ENCODE data around the gene TRPV3.
"Not testable (repeated sequence)": the region's sequence is repeated elsewhere in the genome, so short reads cannot be mapped to it uniquely, and the experiment has no call there.

TRPV3 gene

DNA sequence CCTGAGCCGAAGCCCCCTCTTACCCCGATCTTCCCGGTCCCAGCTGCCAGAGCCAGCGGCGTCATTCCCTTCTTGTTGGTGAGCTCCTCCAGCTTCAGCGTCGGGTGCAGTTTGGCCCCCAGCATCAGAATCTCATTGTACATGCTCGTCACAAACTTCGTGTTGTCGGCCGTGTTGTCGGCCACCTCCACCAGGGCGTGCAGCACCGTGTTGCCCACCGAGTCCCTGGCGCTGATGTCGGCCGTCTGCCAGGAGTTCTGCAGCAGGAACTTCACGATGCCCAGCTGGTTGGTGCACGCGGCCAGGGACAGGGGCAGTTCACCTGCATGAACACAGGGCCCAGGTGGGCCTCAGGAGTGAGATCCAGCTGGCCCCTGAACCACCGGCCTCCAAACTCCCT, 32.2 kb upstream of the TRPV3 start:
- no peak overlapping the region for H3K4me3 ChIP-seq (ENCODE audit: insufficient read length, low read depth)
- H3K36me3 ChIP-seq (ENCODE audit: insufficient read depth, insufficient read length, low read length) = peaks cover 69% of the 10 kb centered on the region
- H3K4me1 ChIP-seq (ENCODE audit: insufficient read depth, insufficient read length) = no peaks in the 10 kb centered on the region

DNA sequence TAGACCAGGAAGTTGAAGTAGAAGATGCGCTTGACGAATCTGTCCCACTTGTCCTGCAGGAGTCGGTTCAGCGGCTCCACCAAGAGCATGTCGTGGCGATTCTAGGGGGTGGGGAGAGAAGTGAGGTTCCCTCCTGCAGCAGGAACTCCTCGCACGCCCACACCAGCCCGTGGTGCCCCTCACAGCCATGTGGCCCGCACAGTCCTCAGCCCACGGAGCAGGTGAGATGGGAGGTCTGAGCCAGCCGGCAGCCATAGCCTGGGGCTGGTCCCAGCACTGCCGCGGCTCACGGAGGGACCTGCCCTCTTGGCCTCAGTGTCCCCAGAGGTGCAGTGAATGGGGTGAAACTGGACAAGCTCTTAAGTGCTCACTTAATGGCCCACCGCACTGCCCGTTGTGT, 28.2 kb upstream of the TRPV3 start:
- Histone ChIP-seq H3K9me3 (ENCODE audit: insufficient read depth, low read length) (no peaks in the 10 kb centered on the region), H3K9ac (ENCODE audit: insufficient read length, low read depth) (no peak overlapping the region), H3K36me3 (ENCODE audit: insufficient read depth, insufficient read length, low read length) (peaks cover 65% of the 10 kb centered on the region), H3K4me1 (ENCODE audit: insufficient read depth, insufficient read length) (no peaks in the 10 kb centered on the region), H3K27me3 (ENCODE audit: insufficient read depth, insufficient read length) (no peaks in the 10 kb centered on the region), H3K4me3 (ENCODE audit: insufficient read length, low read depth) (no peak overlapping the region)
- no peak for TF ChIP-seq SUZ12 (IDR thresholded peaks at IDR 0.05; ENCODE audit: extremely low read depth, insufficient read depth, insufficient read length)
- TF ChIP-seq YY1 (IDR thresholded peaks at IDR 0.05; ENCODE audit: insufficient read depth, insufficient read length) = no peak
- DNase-seq (ENCODE audit: low read depth, low spot score) = no peak

More for the DNA sequence above, 32.2 kb upstream of the TRPV3 start:
- Histone ChIP-seq H3K9ac (ENCODE audit: insufficient read length, low read depth) (no peak overlapping the region), H3K27me3 (ENCODE audit: insufficient read depth, insufficient read length) (no peaks in the 10 kb centered on the region), H3K9me3 (ENCODE audit: insufficient read depth, low read length) (no peaks in the 10 kb centered on the region)
- no peak for DNase-seq (ENCODE audit: low read depth, low spot score)
- no peak for TF ChIP-seq ZNF274 (IDR thresholded peaks at IDR 0.05; ENCODE audit: low read depth, low read length)
- TF ChIP-seq SUZ12 (IDR thresholded peaks at IDR 0.05; ENCODE audit: extremely low read depth, insufficient read depth, insufficient read length) = no peak
- no peak for TF ChIP-seq YY1 (IDR thresholded peaks at IDR 0.05; ENCODE audit: insufficient read depth, insufficient read length)

DNA sequence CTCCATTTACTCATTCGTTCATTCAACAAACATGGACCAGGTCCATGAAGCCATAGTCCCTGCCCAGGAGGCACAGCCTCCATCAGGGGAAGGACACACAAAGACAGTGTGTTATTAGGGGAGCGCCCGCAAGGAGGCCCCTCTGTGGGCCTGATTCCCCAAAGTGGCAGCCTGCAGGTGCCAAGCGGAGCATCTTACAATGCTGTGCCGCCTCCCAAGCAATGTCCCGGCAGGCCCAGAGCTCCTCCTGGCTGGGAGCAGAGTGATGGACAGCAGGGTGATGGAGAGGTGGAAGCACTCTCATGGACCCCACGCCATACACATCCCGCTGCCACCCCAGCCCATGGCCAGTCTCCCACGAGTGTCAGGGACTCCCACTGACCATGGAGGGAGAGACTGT, 25.8 kb upstream of the TRPV3 start:
- peaks cover 60% of the 10 kb centered on the region for H3K36me3 ChIP-seq (ENCODE audit: insufficient read depth, insufficient read length, low read length)
- no peak overlapping the region for H3K4me3 ChIP-seq (ENCODE audit: insufficient read length, low read depth)
- no peaks in the 10 kb centered on the region for H3K4me1 ChIP-seq (ENCODE audit: insufficient read depth, insufficient read length)
- TF ChIP-seq SUZ12 (IDR thresholded peaks at IDR 0.05; ENCODE audit: extremely low read depth, insufficient read depth, insufficient read length) (no peak), YY1 (IDR thresholded peaks at IDR 0.05; ENCODE audit: insufficient read depth, insufficient read length) (no peak), ZNF274 (IDR thresholded peaks at IDR 0.05; ENCODE audit: low read depth, low read length) (no peak)
- no peaks in the 10 kb centered on the region for H3K9me3 ChIP-seq (ENCODE audit: insufficient read depth, low read length)
- DNase-seq (ENCODE audit: low read depth, low spot score) = no peak
- no peaks in the 10 kb centered on the region for H3K27me3 ChIP-seq (ENCODE audit: insufficient read depth, insufficient read length)
- H3K9ac ChIP-seq (ENCODE audit: insufficient read length, low read depth) = no peak overlapping the region

DNA sequence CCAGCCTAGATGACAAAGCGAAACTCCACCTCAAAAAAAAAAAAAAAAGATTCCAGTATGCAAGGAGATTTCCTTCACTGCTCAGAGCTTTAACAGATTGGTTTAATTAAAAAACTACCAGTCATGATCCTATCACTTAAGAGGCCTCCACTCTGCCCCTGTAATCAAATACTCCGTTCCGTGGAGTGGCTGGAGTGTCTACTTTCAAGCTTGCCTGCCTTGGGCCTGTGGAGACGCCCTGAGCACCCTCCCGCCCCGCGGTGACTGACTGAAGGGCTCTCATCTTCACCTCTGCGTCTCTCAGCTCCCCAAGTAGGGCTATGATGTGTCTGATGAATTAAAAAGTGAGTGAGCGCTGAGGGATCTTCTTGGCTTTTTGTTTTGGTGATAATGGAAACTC, 25.3 kb upstream of the TRPV3 start:
- H3K4me1 ChIP-seq (ENCODE audit: insufficient read depth, insufficient read length) = no peaks in the 10 kb centered on the region
- DNase-seq (ENCODE audit: low read depth, low spot score) = no peak
- H3K4me3 ChIP-seq (ENCODE audit: insufficient read length, low read depth) = no peak overlapping the region
- H3K9ac ChIP-seq (ENCODE audit: insufficient read length, low read depth) = no peak overlapping the region
- peaks cover 57% of the 10 kb centered on the region for H3K36me3 ChIP-seq (ENCODE audit: insufficient read depth, insufficient read length, low read length)
- TF ChIP-seq ZNF274 (IDR thresholded peaks at IDR 0.05; ENCODE audit: low read depth, low read length) = no peak
- TF ChIP-seq SUZ12 (IDR thresholded peaks at IDR 0.05; ENCODE audit: extremely low read depth, insufficient read depth, insufficient read length) = no peak
- TF ChIP-seq YY1 (IDR thresholded peaks at IDR 0.05; ENCODE audit: insufficient read depth, insufficient read length) = no peak
- H3K27me3 ChIP-seq (ENCODE audit: insufficient read depth, insufficient read length) = no peaks in the 10 kb centered on the region
- H3K9me3 ChIP-seq (ENCODE audit: insufficient read depth, low read length) = no peaks in the 10 kb centered on the region

DNA sequence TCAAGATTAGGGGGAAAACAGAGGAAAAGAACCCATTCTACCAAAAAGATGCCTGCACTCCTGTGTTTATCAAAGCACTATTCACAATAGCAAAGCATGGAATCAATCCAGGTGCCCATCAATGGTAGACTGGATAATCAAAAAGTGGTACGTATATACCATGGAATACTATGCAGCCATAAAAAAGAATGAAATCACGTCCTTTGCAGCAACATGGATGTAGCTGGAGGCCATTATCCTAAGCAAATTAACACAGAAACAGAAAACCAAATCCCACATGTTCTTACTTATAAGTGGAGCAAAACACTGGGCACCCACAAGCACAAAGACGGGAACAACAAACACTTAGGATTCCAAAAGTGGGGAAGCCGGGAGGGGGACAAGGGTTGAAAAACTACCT, 21.1 kb upstream of the TRPV3 start:
- H3K36me3 ChIP-seq (ENCODE audit: insufficient read depth, insufficient read length, low read length) = peaks cover 47% of the 10 kb centered on the region
- not testable (repeated sequence) for H3K9ac ChIP-seq (ENCODE audit: insufficient read length, low read depth); H3K4me3 ChIP-seq (ENCODE audit: insufficient read length, low read depth); H3K4me1 ChIP-seq (ENCODE audit: insufficient read depth, insufficient read length); H3K27me3 ChIP-seq (ENCODE audit: insufficient read depth, insufficient read length); DNase-seq (ENCODE audit: low read depth, low spot score); H3K9me3 ChIP-seq (ENCODE audit: insufficient read depth, low read length)

DNA sequence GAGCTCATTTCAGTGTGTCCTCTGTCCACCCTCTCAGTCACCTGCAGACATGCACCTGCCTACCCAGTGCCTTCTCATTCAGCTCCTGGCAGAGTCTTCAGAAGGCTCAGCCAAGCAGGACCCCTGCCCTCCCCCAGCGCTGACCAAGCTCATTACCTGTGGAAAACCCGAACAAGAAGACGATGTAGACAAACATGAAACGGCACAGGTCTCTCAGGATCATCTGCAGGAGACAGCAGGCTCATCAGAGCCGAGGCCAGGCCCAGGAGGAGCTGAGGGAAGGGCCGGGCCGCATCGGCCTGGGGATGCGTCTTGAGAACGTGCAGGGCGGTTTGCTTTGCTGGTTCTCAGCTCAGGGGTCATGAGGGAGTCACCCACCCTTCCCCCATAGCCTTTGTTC, 19.4 kb upstream of the TRPV3 start:
- DNase-seq (ENCODE audit: low read depth, low spot score) = no peak
- no peak for TF ChIP-seq SUZ12 (IDR thresholded peaks at IDR 0.05; ENCODE audit: extremely low read depth, insufficient read depth, insufficient read length)
- TF ChIP-seq ZNF274 (IDR thresholded peaks at IDR 0.05; ENCODE audit: low read depth, low read length) = no peak
- TF ChIP-seq YY1 (IDR thresholded peaks at IDR 0.05; ENCODE audit: insufficient read depth, insufficient read length) = no peak
- Histone ChIP-seq H3K9me3 (ENCODE audit: insufficient read depth, low read length) (no peaks in the 10 kb centered on the region), H3K36me3 (ENCODE audit: insufficient read depth, insufficient read length, low read length) (peaks cover 49% of the 10 kb centered on the region), H3K4me3 (ENCODE audit: insufficient read length, low read depth) (no peak overlapping the region), H3K27me3 (ENCODE audit: insufficient read depth, insufficient read length) (no peaks in the 10 kb centered on the region), H3K4me1 (ENCODE audit: insufficient read depth, insufficient read length) (no peaks in the 10 kb centered on the region), H3K9ac (ENCODE audit: insufficient read length, low read depth) (no peak overlapping the region)

DNA sequence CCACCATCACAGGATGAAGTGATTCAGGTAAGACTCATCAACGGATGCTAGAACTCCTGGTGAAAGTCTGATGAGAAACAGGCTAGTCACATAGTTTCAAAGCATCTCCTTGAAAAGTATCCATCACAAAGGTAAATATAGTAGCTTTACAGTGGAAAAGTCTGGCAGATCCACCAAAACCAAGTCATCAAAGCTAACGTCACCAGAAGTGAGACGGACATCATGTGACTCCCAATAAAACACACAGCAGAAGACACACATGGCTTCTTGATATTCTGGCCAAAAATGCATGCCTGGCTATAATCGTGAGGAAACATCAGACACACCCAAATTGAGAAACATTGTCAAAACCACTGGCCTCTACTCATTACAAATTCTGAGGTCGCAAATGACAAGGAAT, 17.9 kb upstream of the TRPV3 start:
- H3K9me3 ChIP-seq (ENCODE audit: insufficient read depth, low read length) = no peaks in the 10 kb centered on the region
- TF ChIP-seq SUZ12 (IDR thresholded peaks at IDR 0.05; ENCODE audit: extremely low read depth, insufficient read depth, insufficient read length) = no peak
- TF ChIP-seq ZNF274 (IDR thresholded peaks at IDR 0.05; ENCODE audit: low read depth, low read length) = no peak
- TF ChIP-seq YY1 (IDR thresholded peaks at IDR 0.05; ENCODE audit: insufficient read depth, insufficient read length) = no peak
- DNase-seq (ENCODE audit: low read depth, low spot score) = no peak
- no peak overlapping the region for H3K9ac ChIP-seq (ENCODE audit: insufficient read length, low read depth)
- no peak overlapping the region for H3K4me3 ChIP-seq (ENCODE audit: insufficient read length, low read depth)
- no peaks in the 10 kb centered on the region for H3K4me1 ChIP-seq (ENCODE audit: insufficient read depth, insufficient read length)
- H3K36me3 ChIP-seq (ENCODE audit: insufficient read depth, insufficient read length, low read length) = peaks cover 62% of the 10 kb centered on the region
- H3K27me3 ChIP-seq (ENCODE audit: insufficient read depth, insufficient read length) = no peaks in the 10 kb centered on the region

DNA sequence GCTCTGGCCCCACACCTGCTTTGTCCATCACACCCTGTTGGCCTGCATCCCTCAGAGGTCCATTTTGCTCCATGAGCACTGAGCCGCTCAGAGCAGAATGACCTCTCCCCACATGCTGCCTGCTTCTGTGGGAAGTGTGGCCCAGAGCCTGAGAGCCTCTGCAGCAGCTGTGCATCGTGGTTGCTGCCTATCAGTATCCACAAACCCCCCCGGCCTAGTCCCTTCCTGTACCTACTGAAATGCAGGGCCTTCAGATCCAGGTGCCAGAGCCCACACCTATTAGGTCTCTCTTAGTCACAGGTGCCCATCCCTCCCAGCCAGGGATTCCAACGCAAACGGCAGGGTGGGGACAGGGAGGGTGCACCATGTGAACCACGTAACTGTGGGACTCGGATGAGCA, 16.6 kb upstream of the TRPV3 start:
- H3K27me3 ChIP-seq (ENCODE audit: insufficient read depth, insufficient read length) = no peaks in the 10 kb centered on the region
- H3K36me3 ChIP-seq (ENCODE audit: insufficient read depth, insufficient read length, low read length) = peaks cover 58% of the 10 kb centered on the region
- no peaks in the 10 kb centered on the region for H3K9me3 ChIP-seq (ENCODE audit: insufficient read depth, low read length)
- no peak for DNase-seq (ENCODE audit: low read depth, low spot score)
- H3K4me1 ChIP-seq (ENCODE audit: insufficient read depth, insufficient read length) = no peaks in the 10 kb centered on the region
- no peak for TF ChIP-seq YY1 (IDR thresholded peaks at IDR 0.05; ENCODE audit: insufficient read depth, insufficient read length)
- no peak for TF ChIP-seq SUZ12 (IDR thresholded peaks at IDR 0.05; ENCODE audit: extremely low read depth, insufficient read depth, insufficient read length)
- TF ChIP-seq ZNF274 (IDR thresholded peaks at IDR 0.05; ENCODE audit: low read depth, low read length) = no peak
- H3K4me3 ChIP-seq (ENCODE audit: insufficient read length, low read depth) = no peak overlapping the region
- H3K9ac ChIP-seq (ENCODE audit: insufficient read length, low read depth) = no peak overlapping the region

All from NT2/D1 (cell line).